ENCODE data around the gene SUSD4. TPM values are rescaled to one million over a fixed set of nuclear protein-coding genes. Genes with fewer than 3 reads are reported as not detected.

The SUSD4 gene
- total RNA-seq, 2 experiments from 2014 or later = 1.1 to 1.8 TPM

- Mint-ChIP-seq H3K27ac (no peak overlapping the region), H3K9me3 (no peaks in the 10 kb centered on the region), H3K27me3 (ENCODE audit: low read depth) (no peaks in the 10 kb centered on the region), H3K4me3 (no peak overlapping the region), H3K4me1 (ENCODE audit: low read depth) (no peaks in the 10 kb centered on the region), H3K36me3 (ENCODE audit: low read depth) (no peaks in the 10 kb centered on the region)
- DNase-seq = no peak
- CTCF ChIA-PET = no interaction called here
- intact Hi-C loops (cut with micrococcal nuclease) = no loop called here
These were observed 155.6 kb downstream of the SUSD4 start for GRCh38 chr1:223208164-223209076.

DNA sequence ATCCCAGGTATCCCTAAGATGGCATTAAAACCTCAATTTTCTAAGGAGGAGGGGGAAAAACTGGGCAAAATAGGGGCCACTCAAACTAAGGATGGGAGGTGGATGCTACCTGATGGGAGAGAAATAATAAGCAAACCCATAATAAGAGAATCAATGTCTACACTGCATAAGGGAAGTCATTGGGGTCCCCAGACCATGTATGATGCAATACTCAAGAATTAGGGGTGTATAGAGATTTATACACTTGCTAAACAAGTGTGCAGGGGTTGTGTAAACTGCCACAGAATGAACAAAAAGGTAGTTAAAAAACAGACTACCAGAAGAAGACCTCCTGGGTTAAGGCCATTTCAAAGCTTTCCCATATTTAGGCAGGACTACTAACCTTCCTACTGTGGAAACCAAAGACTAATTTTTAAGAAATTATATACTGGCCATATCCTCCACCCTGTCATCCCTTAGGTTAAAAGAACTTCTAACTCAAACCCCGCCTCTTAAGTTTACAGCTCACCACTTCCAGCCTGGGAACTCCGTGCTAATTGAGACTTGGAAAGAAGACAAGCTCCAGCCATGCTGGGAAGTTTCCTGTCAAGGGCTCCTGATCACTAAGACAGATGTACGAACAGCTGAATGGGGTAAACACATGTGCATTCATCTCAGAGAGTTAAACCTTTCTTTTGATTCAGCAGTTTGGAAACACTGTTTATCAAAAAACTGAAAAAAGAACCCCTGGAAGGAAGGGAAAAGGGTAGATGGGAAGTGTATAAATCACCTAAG is 156.5 kb downstream of the SUSD4 start:
- Mint-ChIP-seq H3K27me3 (ENCODE audit: low read depth) (no peaks in the 10 kb centered on the region), H3K4me3 (no peak overlapping the region), H3K4me1 (ENCODE audit: low read depth) (no peaks in the 10 kb centered on the region), H3K9me3 (no peaks in the 10 kb centered on the region), H3K36me3 (ENCODE audit: low read depth) (no peaks in the 10 kb centered on the region), H3K27ac (no peak overlapping the region)
- DNase-seq = no peak
- CTCF ChIA-PET = interaction anchor here (0.7 kb wide), 1 partner anchor 145 kb away, joined by 3 read pairs; no protein-coding TSS in a partner anchor
- intact Hi-C loops (cut with micrococcal nuclease) = no loop called here

- Mint-ChIP-seq H3K4me1 (ENCODE audit: low read depth) (peaks cover 8% of the 10 kb centered on the region), H3K27me3 (ENCODE audit: low read depth) (no peaks in the 10 kb centered on the region), H3K27ac (no peak overlapping the region), H3K9me3 (no peaks in the 10 kb centered on the region), H3K36me3 (ENCODE audit: low read depth) (no peaks in the 10 kb centered on the region), H3K4me3 (no peak overlapping the region)
- intact Hi-C loops (cut with micrococcal nuclease) = no loop called here
- no peak for DNase-seq
- CTCF ChIA-PET = no interaction called here
These were observed 159.6 kb downstream of the SUSD4 start for GRCh38 chr1:223204424-223204823.

- Mint-ChIP-seq H3K4me1 (ENCODE audit: low read depth) (peaks cover 8% of the 10 kb centered on the region), H3K27ac (no peak overlapping the region), H3K9me3 (no peaks in the 10 kb centered on the region), H3K27me3 (ENCODE audit: low read depth) (no peaks in the 10 kb centered on the region), H3K36me3 (ENCODE audit: low read depth) (no peaks in the 10 kb centered on the region), H3K4me3 (no peak overlapping the region)
- intact Hi-C loops (cut with micrococcal nuclease) = no loop called here
- CTCF ChIA-PET = interaction anchor here (0.9 kb wide), 1 partner anchor 73 kb away, joined by 3 read pairs; no protein-coding TSS in a partner anchor
- DNase-seq = no peak
These were observed 160.3 kb downstream of the SUSD4 start for GRCh38 chr1:223203694-223204093.

GRCh38 chr1:223203034-223203408 is 161.0 kb downstream of the SUSD4 start:
- Mint-ChIP-seq H3K36me3 (ENCODE audit: low read depth) (no peaks in the 10 kb centered on the region), H3K27me3 (ENCODE audit: low read depth) (no peaks in the 10 kb centered on the region), H3K9me3 (no peaks in the 10 kb centered on the region), H3K4me3 (no peak overlapping the region), H3K27ac (no peak overlapping the region), H3K4me1 (ENCODE audit: low read depth) (peaks cover 11% of the 10 kb centered on the region)
- DNase-seq = no peak
- intact Hi-C loops (cut with micrococcal nuclease) = no loop called here
- CTCF ChIA-PET = interaction anchor here (0.9 kb wide), 1 partner anchor 73 kb away, joined by 3 read pairs; no protein-coding TSS in a partner anchor

DNA sequence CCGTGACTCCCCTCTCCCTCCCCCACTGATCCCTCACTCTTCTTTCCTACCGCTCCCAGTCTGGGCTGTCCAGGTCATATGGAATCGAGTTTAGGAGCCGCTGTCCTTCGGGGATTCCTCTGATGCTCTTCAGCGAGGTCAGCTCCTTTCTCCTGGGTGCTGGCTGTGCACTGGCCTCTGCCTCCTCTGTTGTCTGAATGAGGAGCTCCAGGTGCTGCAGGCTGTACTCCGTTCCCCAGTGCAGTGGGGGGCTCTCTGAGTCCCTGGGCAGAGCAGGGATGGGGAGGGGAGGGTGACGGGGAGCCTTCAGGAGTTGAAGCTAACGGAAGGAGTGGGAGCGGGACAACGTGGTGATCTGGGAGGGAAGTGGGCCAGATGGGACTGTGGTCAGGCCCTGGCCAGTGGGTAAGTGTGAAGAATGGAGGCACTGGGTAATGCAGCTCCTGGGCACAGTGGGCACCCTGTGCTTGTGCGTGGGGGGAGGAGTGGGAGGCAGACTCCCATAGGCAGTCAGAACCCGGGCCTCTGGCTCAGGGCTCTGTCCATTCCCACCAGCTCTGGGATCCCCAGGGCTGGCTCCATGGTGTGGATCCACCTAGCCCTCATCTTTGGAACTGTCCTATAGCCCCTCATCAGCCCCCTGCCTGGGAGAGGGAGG is 161.5 kb downstream of the SUSD4 start:
- CTCF ChIA-PET = interaction anchor here (0.9 to 1.2 kb wide), 2 partner anchors 69 to 72 kb away, joined by 3 read pairs; no protein-coding TSS in a partner anchor
- no peak overlapping the region for H3K4me3 Mint-ChIP-seq
- H3K27ac Mint-ChIP-seq = no peak overlapping the region
- peaks cover 11% of the 10 kb centered on the region for H3K4me1 Mint-ChIP-seq (ENCODE audit: low read depth)
- DNase-seq = no peak
- no peaks in the 10 kb centered on the region for H3K36me3 Mint-ChIP-seq (ENCODE audit: low read depth)
- H3K9me3 Mint-ChIP-seq = no peaks in the 10 kb centered on the region
- H3K27me3 Mint-ChIP-seq (ENCODE audit: low read depth) = no peaks in the 10 kb centered on the region
- intact Hi-C loops (cut with micrococcal nuclease) = no loop called here

DNA sequence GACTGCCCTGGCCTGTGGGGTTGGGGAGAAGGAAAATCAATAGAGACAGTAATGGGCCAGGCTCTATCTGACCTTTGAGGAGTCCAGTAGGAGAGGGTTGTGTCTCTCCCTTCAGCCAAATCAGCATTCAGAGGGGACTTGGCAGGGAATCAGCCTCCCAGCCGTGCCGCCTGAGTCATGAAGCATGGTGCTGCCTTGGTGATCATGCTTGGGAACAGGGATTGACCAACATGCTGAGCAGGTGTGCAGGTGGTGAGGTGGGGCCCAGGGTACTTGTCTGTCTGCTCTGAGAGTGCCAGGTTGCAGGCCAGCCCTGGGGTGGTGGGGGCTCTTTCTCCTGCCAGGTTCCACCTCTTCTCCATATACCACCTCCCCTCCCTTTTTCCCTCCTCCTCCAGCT is 162.0 kb downstream of the SUSD4 start:
- DNase-seq = no peak
- H3K27ac Mint-ChIP-seq = no peak overlapping the region
- no peaks in the 10 kb centered on the region for H3K27me3 Mint-ChIP-seq (ENCODE audit: low read depth)
- intact Hi-C loops (cut with micrococcal nuclease) = no loop called here
- CTCF ChIA-PET = interaction anchor here (0.6 to 1.2 kb wide), 2 partner anchors 68 to 534 kb away, joined by 3 read pairs; no protein-coding TSS in a partner anchor
- H3K4me3 Mint-ChIP-seq = no peak overlapping the region
- no peaks in the 10 kb centered on the region for H3K36me3 Mint-ChIP-seq (ENCODE audit: low read depth)
- peaks cover 12% of the 10 kb centered on the region for H3K4me1 Mint-ChIP-seq (ENCODE audit: low read depth)
- no peaks in the 10 kb centered on the region for H3K9me3 Mint-ChIP-seq

DNA sequence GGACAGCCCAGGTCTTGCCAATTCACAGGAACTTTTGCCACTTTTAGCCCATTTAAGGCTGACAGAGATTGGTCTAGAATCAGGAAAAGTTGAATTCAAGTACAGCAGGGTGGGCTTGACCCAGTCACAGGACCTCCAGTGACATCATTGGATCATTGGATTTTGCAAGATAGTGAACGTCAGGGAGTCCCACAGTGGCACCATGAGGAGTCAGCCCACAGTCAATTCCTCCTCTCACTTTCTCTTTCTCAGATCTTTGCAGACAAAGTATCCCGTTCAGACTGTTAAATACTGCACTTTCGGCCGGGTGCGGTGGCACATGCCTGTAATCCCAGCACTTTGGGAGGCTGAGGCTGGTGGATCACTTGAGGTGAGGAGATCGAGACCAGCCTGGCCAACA is 163.1 kb downstream of the SUSD4 start:
- Mint-ChIP-seq H3K9me3 (no peaks in the 10 kb centered on the region), H3K36me3 (ENCODE audit: low read depth) (no peaks in the 10 kb centered on the region), H3K4me3 (no peak overlapping the region), H3K4me1 (ENCODE audit: low read depth) (peaks cover 14% of the 10 kb centered on the region), H3K27me3 (ENCODE audit: low read depth) (no peaks in the 10 kb centered on the region), H3K27ac (no peak overlapping the region)
- intact Hi-C loops (cut with micrococcal nuclease) = no loop called here
- no peak for DNase-seq
- CTCF ChIA-PET = interaction anchor here (0.6 kb wide), 1 partner anchor 71 kb away, joined by 3 read pairs; no protein-coding TSS in a partner anchor

DNA sequence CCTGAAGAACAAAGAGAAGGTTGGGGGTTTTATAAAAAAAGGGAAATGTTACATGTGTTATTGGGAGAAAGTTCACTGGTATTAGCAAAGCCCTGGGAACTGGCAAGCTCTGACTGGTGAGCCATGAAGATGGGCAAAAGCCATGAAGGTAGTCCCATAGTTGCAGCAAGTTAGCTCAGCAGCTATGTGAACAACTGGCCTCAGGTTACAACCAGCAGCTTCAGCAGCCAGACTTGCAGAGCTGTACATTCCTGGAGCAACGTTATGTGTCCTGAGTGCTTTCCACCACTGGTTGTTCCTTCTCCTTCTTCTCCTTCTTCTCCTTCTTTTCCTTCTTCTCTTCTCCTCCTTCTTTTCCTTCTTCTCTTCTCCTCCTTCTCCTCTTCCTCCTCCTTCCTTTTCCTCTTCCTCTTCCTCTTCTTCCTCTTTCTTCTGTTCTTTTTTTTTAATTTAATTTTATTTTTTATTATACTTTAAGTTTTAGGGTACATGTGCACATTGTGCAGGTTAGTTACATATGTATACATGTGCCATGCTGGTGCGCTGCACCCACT is 164.8 kb downstream of the SUSD4 start:
- Mint-ChIP-seq H3K4me1 (ENCODE audit: low read depth) (peaks cover 14% of the 10 kb centered on the region), H3K4me3 (no peak overlapping the region), H3K9me3 (no peaks in the 10 kb centered on the region), H3K27ac (no peak overlapping the region), H3K27me3 (ENCODE audit: low read depth) (no peaks in the 10 kb centered on the region), H3K36me3 (ENCODE audit: low read depth) (no peaks in the 10 kb centered on the region)
- DNase-seq = no peak
- CTCF ChIA-PET = interaction anchor here (0.7 kb wide), 1 partner anchor 290 kb away, joined by 3 read pairs; no protein-coding TSS in a partner anchor
- intact Hi-C loops (cut with micrococcal nuclease) = no loop called here

DNA sequence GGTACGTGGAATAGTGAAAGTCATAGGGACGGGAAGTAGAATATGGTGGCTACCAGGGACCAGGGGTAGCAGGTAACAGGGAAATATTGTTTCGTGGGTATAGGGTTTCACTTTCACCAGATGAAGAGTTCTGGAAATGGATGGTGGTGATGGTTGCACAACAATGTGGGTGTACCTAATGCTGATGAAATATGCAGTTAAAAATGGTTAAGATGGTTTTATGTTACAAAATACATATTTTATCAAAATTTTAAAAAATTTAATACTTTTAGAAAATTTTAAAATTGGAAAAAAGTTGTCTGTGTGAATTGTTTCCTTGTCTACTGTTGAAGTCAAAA is 165.4 kb downstream of the SUSD4 start:
- no peak overlapping the region for H3K27ac Mint-ChIP-seq
- CTCF ChIA-PET = no interaction called here
- intact Hi-C loops (cut with micrococcal nuclease) = no loop called here

GRCh38 chr1:223197923-223198627 is 165.9 kb downstream of the SUSD4 start:
- Mint-ChIP-seq H3K4me1 (ENCODE audit: low read depth) (peaks cover 14% of the 10 kb centered on the region), H3K4me3 (no peak overlapping the region), H3K27me3 (ENCODE audit: low read depth) (no peaks in the 10 kb centered on the region), H3K9me3 (no peaks in the 10 kb centered on the region), H3K36me3 (ENCODE audit: low read depth) (no peaks in the 10 kb centered on the region), H3K27ac (no peak overlapping the region)
- intact Hi-C loops (cut with micrococcal nuclease) = no loop called here
- CTCF ChIA-PET = interaction anchor here (0.6 to 0.8 kb wide), 2 partner anchors 61 to 68 kb away, joined by 3 read pairs; no protein-coding TSS in a partner anchor
- DNase-seq = no peak

More for the DNA sequence above, 165.4 kb downstream of the SUSD4 start:
- no peak for DNase-seq
- Mint-ChIP-seq H3K4me1 (ENCODE audit: low read depth) (peaks cover 14% of the 10 kb centered on the region), H3K9me3 (no peaks in the 10 kb centered on the region), H3K36me3 (ENCODE audit: low read depth) (no peaks in the 10 kb centered on the region), H3K4me3 (no peak overlapping the region), H3K27me3 (ENCODE audit: low read depth) (no peaks in the 10 kb centered on the region)
